ENCODE data around the gene STX3. TPM values are rescaled to one million over a fixed set of nuclear protein-coding genes. Genes with fewer than 3 reads are reported as not detected.
A peak's percentile ranks its signal among the peaks of the same experiment; 100 is the strongest.

Gene STX3
- total RNA-seq (16.6 and 17.5 TPM in 2 replicates), polyA plus RNA-seq (7.6 and 12.6 TPM in 2 replicates), polyA minus RNA-seq (7.0 and 8.5 TPM in 2 replicates)
- total RNA-seq (2013) = 12.4 TPM

DNA sequence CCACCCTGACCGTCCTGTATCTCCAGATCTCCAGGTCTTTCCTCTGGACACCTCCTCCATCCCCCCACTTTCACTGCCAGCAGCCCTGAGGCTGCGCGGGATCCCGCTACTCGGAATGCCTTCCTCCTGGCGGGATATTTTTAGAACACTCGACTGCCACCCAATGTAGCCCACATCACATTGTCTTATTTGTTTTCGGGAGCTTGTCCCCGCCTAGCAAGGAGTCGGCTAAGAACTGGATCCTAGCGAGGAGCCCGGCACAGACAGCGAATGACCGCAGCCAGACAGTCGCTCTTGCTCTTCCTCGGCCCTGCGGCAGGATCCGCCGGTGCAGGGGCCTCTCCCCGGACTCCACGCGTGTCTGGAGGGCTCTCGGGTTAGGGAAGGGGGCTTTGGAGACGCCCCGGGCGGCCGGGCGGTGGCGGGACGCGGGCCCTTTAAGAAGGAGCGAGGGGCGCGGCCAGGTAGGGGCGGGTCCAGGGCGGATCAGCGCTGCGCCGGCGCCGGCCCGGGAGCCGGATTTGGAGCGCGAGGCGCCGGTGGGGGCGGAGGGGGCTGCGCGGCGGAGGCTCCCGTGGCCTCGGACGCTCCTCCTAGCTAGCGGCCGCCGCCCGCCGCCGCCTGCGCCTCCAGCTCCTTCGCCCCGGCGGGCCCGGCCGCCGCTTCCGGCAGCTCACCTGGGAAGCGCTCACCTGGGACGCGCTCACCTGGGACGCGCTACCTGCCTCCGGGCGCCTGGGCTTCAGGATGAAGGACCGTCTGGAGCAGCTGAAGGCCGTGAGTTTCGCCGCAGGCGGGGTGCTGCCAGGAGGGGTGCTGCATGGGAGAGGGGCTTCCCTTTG lies at the start of gene STX3:
TSS of gene STX3 (plus strand) at position 518 of the 842 bp plus-strand sequence. CDS start at position 748, 230 bp downstream.
- H4K20me1 ChIP-seq (ENCODE audit: control insufficient read depth, insufficient read depth, low read length, poor library complexity, severe bottlenecking) = peaks cover 10% of the 10 kb centered on the region
- peaks cover 9% of the 10 kb centered on the region for H3K79me2 ChIP-seq (ENCODE audit: control insufficient read depth, insufficient read depth, low read length)
- Mint-ChIP-seq H3K4me3 (peak within 1 kb of the TSS; percentile 94), H3K4me1 (peaks cover 24% of the 10 kb centered on the region), H3K9me3 (ENCODE audit: insufficient read depth) (no peaks in the 10 kb centered on the region), H3K27me3 (peaks cover 4% of the 10 kb centered on the region), H3K27ac (peak within 1 kb of the TSS; percentile 84)
- H3K4me1 ChIP-seq (ENCODE audit: control insufficient read depth in 2 of 2, insufficient read depth in 2 of 2, low read length in 2 of 2) = peaks cover 14 to 26% of the 10 kb centered on the region in 2 donors
- no peaks in the 10 kb centered on the region for H3K27me3 ChIP-seq (replicated peaks in 1 of 4; ENCODE audit: control extremely low read depth in 1 of 4, control insufficient read depth in 3 of 4, insufficient read depth in 4 of 4, low read length in 3 of 4)
- DNase-seq (peak; percentile 74), ATAC-seq (ENCODE audit: low read depth) (peak; percentile 76)
- ChIA-PET POLR2A (interaction anchor here (0.6 to 2.6 kb wide), 2 partner anchors 31 to 47 kb away, joined by 4 to 5 read pairs; no protein-coding TSS in a partner anchor), CTCF (interaction anchor here (0.6 to 7.5 kb wide), 16 partner anchors 9 to 515 kb away, joined by 3 to 206 read pairs (median 4); partner anchors contain the start of genes MRPL16 and PATL1)
- WGBS (ENCODE audit: insufficient coverage) = under 1% methylated on average over 80 of the region's 80 CpGs
- H3K4me2 ChIP-seq (replicated peaks; ENCODE audit: low read depth, low read length, poor library complexity, severe bottlenecking) = peak within 1 kb of the TSS; percentile 98
- intact Hi-C loops (cut with micrococcal nuclease) = loop anchor here (1.0 to 10.0 kb wide), 6 partner anchors 17 to 437 kb away; partner anchors contain the start of genes MRPL16, OSBP and PATL1
- H3K4me3 ChIP-seq (ENCODE audit: control extremely low read depth in 1 of 5, extremely low read depth in 1 of 5, insufficient read depth in 1 of 5, low read depth in 2 of 5, low read length in 4 of 5) = peak within 1 kb of the TSS; percentile 72 to 97 (median 80)
- H3K27ac ChIP-seq (ENCODE audit: low read length in 2 of 2) = peak within 1 kb of the TSS in 1 of 2 donors; percentile 41
- H3K9ac ChIP-seq (ENCODE audit: low read length) = peak within 1 kb of the TSS; percentile 78
- TF ChIP-seq, protein P1, sequence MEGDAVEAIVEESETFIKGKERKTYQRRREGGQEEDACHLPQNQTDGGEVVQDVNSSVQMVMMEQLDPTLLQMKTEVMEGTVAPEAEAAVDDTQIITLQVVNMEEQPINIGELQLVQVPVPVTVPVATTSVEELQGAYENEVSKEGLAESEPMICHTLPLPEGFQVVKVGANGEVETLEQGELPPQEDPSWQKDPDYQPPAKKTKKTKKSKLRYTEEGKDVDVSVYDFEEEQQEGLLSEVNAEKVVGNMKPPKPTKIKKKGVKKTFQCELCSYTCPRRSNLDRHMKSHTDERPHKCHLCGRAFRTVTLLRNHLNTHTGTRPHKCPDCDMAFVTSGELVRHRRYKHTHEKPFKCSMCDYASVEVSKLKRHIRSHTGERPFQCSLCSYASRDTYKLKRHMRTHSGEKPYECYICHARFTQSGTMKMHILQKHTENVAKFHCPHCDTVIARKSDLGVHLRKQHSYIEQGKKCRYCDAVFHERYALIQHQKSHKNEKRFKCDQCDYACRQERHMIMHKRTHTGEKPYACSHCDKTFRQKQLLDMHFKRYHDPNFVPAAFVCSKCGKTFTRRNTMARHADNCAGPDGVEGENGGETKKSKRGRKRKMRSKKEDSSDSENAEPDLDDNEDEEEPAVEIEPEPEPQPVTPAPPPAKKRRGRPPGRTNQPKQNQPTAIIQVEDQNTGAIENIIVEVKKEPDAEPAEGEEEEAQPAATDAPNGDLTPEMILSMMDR (IDR thresholded peaks at IDR 0.05) = no peak
- no peak for TF ChIP-seq EZH2 (IDR thresholded peaks at IDR 0.05; ENCODE audit: borderline replicate concordance, insufficient read depth, low read depth, low read length, poor library complexity, severe bottlenecking)
- H2AFZ ChIP-seq (ENCODE audit: insufficient read depth, low read depth, low read length, poor library complexity, severe bottlenecking) = peak within 1 kb of the TSS; percentile 99
- no peaks in the 10 kb centered on the region for H3K36me3 ChIP-seq (replicated peaks in 1 of 2; ENCODE audit: control extremely low read depth in 1 of 2, control insufficient read depth in 1 of 2, extremely low read depth in 1 of 2, insufficient read depth in 2 of 2, low read length in 1 of 2)
- no peaks in the 10 kb centered on the region for H3K9me3 ChIP-seq (ENCODE audit: control extremely low read depth in 1 of 3, control insufficient read depth in 2 of 3, insufficient read depth in 1 of 3, low read length in 2 of 3)

Data from B cell (primary cell).